ENCODE results near the gene PANK2.

GRCh38 chr20:3857405-3857804 lies 31.8 kb upstream of the PANK2 start:
- TF ChIP-seq EZH2phosphoT487 (IDR thresholded peaks at IDR 0.05; ENCODE audit: borderline replicate concordance, low read length) (no peak), CTCF (conservative IDR thresholded peaks at IDR 0.05; ENCODE audit: low read depth, low read length) (no peak), EZH2 (IDR thresholded peaks at IDR 0.05; ENCODE audit: low read length, unreplicated experiment) (no peak)

Measured in PC-3 (cell line).